CD4-positive, alpha-beta T cell treated with Interleukin-21 for 1 hour (primary cell): ENCODE data around the gene TBRG1.
A peak's percentile ranks its signal among the peaks of the same experiment; 100 is the strongest.
"Not testable (repeated sequence)": the region's sequence is repeated elsewhere in the genome, so short reads cannot be mapped to it uniquely, and the experiment has no call there.

Experiments used
- DNase-seq: peaks from one replicate; pipeline ENCODE4 v3.0.0-alpha.2; 2020

The TBRG1 gene

GRCh38 chr11:124622531-124623451, at the start of gene TBRG1:
TSS of gene TBRG1 (plus strand) at chr11:124622864. CDS start at chr11:124623084, 220 bp downstream.
- DNase-seq = peak; percentile 86

GRCh38 chr11:124577716-124578427, 44.8 kb upstream of the TBRG1 start:
- no peak for DNase-seq

- DNase-seq = no peak
These were observed 43.9 kb upstream of the TBRG1 start for GRCh38 chr11:124578761-124579160.

- no peak for DNase-seq
These were observed 40.8 kb upstream of the TBRG1 start for GRCh38 chr11:124581817-124582216.

GRCh38 chr11:124582565-124582964, 40.1 kb upstream of the TBRG1 start:
- no peak for DNase-seq

- DNase-seq = no peak
These were observed 38.9 kb upstream of the TBRG1 start for GRCh38 chr11:124583781-124584180.

GRCh38 chr11:124584681-124585372, 37.8 kb upstream of the TBRG1 start:
- no peak for DNase-seq

- peak; percentile 25 for DNase-seq
These were observed 36.3 kb upstream of the TBRG1 start for GRCh38 chr11:124586238-124586860.

- DNase-seq = no peak
These were observed 31.2 kb upstream of the TBRG1 start for GRCh38 chr11:124591430-124591829.

GRCh38 chr11:124592627-124593026, 30.0 kb upstream of the TBRG1 start:
- no peak for DNase-seq

- DNase-seq = no peak
These were observed 27.4 kb upstream of the TBRG1 start for GRCh38 chr11:124595302-124595701.

GRCh38 chr11:124597626-124598025, 25.0 kb upstream of the TBRG1 start:
- no peak for DNase-seq

- DNase-seq = no peak
These were observed 21.9 kb upstream of the TBRG1 start for GRCh38 chr11:124600621-124601320.

- no peak for DNase-seq
These were observed 20.5 kb upstream of the TBRG1 start for GRCh38 chr11:124602193-124602592.

- DNase-seq = not testable (repeated sequence)
These were observed 19.9 kb upstream of the TBRG1 start for GRCh38 chr11:124602723-124603122.

- DNase-seq = no peak
These were observed 16.9 kb upstream of the TBRG1 start for GRCh38 chr11:124605719-124606118.

- DNase-seq = no peak
These were observed 14.5 kb upstream of the TBRG1 start for GRCh38 chr11:124608147-124608546.

GRCh38 chr11:124610295-124610694, 12.4 kb upstream of the TBRG1 start:
- no peak for DNase-seq

GRCh38 chr11:124611064-124611463, 11.6 kb upstream of the TBRG1 start, which contains the start of gene PANX3:
TSS of gene PANX3 (plus strand) at chr11:124611428. CDS start at chr11:124611557, 129 bp downstream.
- DNase-seq = no peak

GRCh38 chr11:124612045-124612444, 10.6 kb upstream of the TBRG1 start:
- no peak for DNase-seq

GRCh38 chr11:124612567-124613246, 10.0 kb upstream of the TBRG1 start:
- DNase-seq = no peak

GRCh38 chr11:124618863-124619262, 3.8 kb upstream of the TBRG1 start:
- no peak for DNase-seq
